Heart right ventricle (tissue), 16 donors: Measurements from ENCODE around the gene TMEM98. TPM values are rescaled to one million over a fixed set of nuclear protein-coding genes. Genes with fewer than 3 reads are reported as not detected.

ENCODE experiments used
- ATAC-seq, 8 donors: fragments of 200-7000 bp; cut with Tn5 transposase; one replicate each; pipeline ENCODE4 v1.9.1; 2020; ENCODE audit warnings: mild to moderate bottlenecking in 8 of 8, moderate library complexity in 8 of 8, moderate number of reproducible peaks in 1 of 8
- DNase-seq, 2 donors: peaks; one replicate each; pipeline ENCODE4 v3.0.0-alpha.2; 2020
- H3K27ac ChIP-seq, 10 donors: fragments of 200-600 bp; sonication (generic) in 2 of 10; one replicate each; pipeline versions ENCODE4 v1.5.0 to v1.8.0; 2020 to 2022; ENCODE audit warnings: mild to moderate bottlenecking in 3 of 10
- H3K27me3 ChIP-seq, 7 donors: fragments of 200-600 bp; one replicate each; pipeline ENCODE4 v1.8.0; 2021 to 2022; ENCODE audit warnings: mild to moderate bottlenecking in 2 of 7
- H3K36me3 ChIP-seq, 9 donors: fragments of 200-600 bp; sonication (generic) in 1 of 9; one replicate each; pipeline versions ENCODE4 v1.5.0 to v1.8.0; 2020 to 2022; ENCODE audit warnings: mild to moderate bottlenecking in 2 of 9
- H3K4me1 ChIP-seq, 9 donors: fragments of 200-600 bp; sonication (generic) in 1 of 9; one replicate each; pipeline versions ENCODE4 v1.5.0 to v1.8.0; 2020 to 2022; ENCODE audit warnings: mild to moderate bottlenecking in 4 of 9
- H3K4me3 ChIP-seq, 10 donors: fragments of 200-600 bp; sonication (generic) in 2 of 10; one replicate each; pipeline versions ENCODE4 v1.5.0 to v1.8.0; 2020 to 2022; ENCODE audit warnings: mild to moderate bottlenecking in 7 of 10, moderate library complexity in 2 of 10
- H3K9me3 ChIP-seq, 11 donors: fragments of 200-600 bp in 10 of 11; sonication (generic) in 2 of 11; one replicate each; pipeline versions ENCODE4 v1.5.0 to v1.8.0; 2013 to 2022; ENCODE audit warnings: mild to moderate bottlenecking in 2 of 11, control low read depth in 1 of 11, moderate library complexity in 1 of 11
- WGBS, 2 donors: extraction: QIAGEN DNeasy Blood & Tissue Kit; methylation state at CpG; one replicate each; pipeline ENCODE4 v1.1.7; 2013; ENCODE audit warnings: inconsistent platforms in 1 of 2; 5-methylcytosine and 5-hydroxymethylcytosine counted together
- intact Hi-C, 10 donors: fragments of 100-400 bp; cut with DNase I; formaldehyde crosslinking; loops; one replicate each; pipeline versions ENCODE4 v1.11.1 to v1.14.2; 2022
- polyA plus RNA-seq, 2 donors: library from polyadenylated mRNA; stranded (reverse); fragments of 200-250 nt; gene quantifications; one replicate each; pipeline ENCODE4 v1.2.3, GENCODE V29; 2013
- total RNA-seq, 10 donors: library from RNA; stranded (reverse); fragmentation: NEBNext Ultra II Directional in 3 of 10; extraction: Animal tissue kit (Norgen Biotek cat#: 25700) in 3 of 10; gene quantifications; one replicate each; pipeline versions ENCODE4 v1.2.1 to v1.2.4, GENCODE V29; 2021 to 2023
- TF ChIP-seq, protein P1 (sequence below), 9 donors: fragments of 200-600 bp; sonication (generic) in 2 of 9; IDR thresholded peaks; one replicate each; pipeline versions ENCODE4 v1.5.0 to v1.8.0; 2021 to 2022; ENCODE audit warnings: antibody characterized with exemption in 9 of 9, mild to moderate bottlenecking in 5 of 9, moderate library complexity in 1 of 9
- donor health status: Arrhythmogenic right ventricular cardiomyopathy.
- donor health status: ischemic (EF 13 %, LVEDD 7.1; RV severe dilation, severe dysfunction).
- donor health status: healthy with polysubstance abuse.
- donor health status: DM: no; HTN: yes; CAD: no.
- donor health status: DM: no; HTN: no; CAD: no.
- donor health status: ischemic (EF 25% LVEDD 6.9; RV normal size, moderate dysfunction).
- donor health status: ischemic (EF 25% LVEDD 5.7; RV mildly dilated, moderate dysfunction).
- donor health status: healthy.
- donor health status: DM: yes; HTN: yes; CAD: no.
- donor health status: Ischemic cardiomyopathy.
- donor health status: ischemic (EF 35%, LVEDD 5.7; RV mildly dilated, moderate dysfunction).
- donor health status: nonischemic (EF 11% LVEDD 7.7; RV severe dilation, severe dysfunction).
- donor health status: DM: yes; HTN: yes; CAD: no.
- donor health status: PGD.
- donor health status: ischemic (EF 29% LVEDD 5.4; RV normal size, mild dysfunction).
- donor health status: nonischemic (EF 23%, LVEDD 6.1; RV moderate dilation, normal function).

TMEM98 gene
- total and polyA plus RNA-seq, 12 donors, result 5.2 to 19.5 (median 9.9) TPM

DNA sequence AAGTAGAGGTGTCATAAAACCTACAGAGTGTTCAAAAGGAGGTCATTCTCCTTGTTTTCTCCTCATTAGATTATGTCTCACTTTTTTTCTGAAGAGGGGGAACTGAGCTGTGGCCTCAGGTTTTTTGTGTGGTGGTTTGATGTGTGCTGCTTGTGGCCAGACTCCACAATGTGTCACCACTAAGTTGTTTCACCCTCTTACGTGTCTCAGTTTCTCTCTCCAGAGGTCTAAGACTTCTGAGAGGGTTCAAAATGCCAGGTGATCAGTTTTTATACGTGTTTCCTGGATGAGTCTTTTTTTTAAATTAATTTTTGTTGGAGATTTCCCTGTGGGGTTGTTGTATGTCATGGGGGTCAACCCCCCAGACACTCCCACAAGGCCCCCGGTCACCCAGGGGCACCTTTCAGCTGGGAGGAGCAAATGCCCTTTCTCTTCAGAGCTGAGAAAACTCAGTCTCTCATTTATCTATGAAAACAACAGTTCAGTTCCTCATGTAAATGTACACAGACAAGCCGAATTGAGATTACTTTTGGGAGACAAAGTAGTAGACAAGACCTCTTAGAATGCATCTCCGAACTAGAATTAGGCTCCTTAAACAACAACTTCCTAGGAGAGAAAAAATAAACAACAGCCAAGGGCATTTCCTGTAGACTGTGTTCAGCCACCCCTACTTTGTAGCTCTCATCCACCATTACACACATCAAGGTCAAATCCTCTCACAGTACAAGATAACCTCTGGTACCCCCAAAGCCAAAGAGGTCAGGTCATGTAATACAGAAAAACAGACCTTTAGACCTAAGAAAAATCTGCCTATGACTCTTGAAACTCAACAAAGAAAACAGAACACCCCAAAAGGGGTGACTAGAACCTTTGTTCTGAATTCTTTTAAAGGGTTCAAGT lies 23.9 kb upstream of the TMEM98 start:
- H3K9me3 ChIP-seq, result no peaks in the 10 kb centered on the region
- no peak overlapping the region for H3K27ac ChIP-seq
- TF ChIP-seq, protein P1, sequence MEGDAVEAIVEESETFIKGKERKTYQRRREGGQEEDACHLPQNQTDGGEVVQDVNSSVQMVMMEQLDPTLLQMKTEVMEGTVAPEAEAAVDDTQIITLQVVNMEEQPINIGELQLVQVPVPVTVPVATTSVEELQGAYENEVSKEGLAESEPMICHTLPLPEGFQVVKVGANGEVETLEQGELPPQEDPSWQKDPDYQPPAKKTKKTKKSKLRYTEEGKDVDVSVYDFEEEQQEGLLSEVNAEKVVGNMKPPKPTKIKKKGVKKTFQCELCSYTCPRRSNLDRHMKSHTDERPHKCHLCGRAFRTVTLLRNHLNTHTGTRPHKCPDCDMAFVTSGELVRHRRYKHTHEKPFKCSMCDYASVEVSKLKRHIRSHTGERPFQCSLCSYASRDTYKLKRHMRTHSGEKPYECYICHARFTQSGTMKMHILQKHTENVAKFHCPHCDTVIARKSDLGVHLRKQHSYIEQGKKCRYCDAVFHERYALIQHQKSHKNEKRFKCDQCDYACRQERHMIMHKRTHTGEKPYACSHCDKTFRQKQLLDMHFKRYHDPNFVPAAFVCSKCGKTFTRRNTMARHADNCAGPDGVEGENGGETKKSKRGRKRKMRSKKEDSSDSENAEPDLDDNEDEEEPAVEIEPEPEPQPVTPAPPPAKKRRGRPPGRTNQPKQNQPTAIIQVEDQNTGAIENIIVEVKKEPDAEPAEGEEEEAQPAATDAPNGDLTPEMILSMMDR (IDR thresholded peaks at IDR 0.05), result no peak
- intact Hi-C loops, result loop anchor here in 1 of 10 donors (10.0 kb wide), 1 partner anchor 239 kb away; no protein-coding TSS in a partner anchor
- DNase-seq, result no peak
- ATAC-seq, result no peak
- peaks cover 0 to 6% (median 0%) of the 10 kb centered on the region in 7 donors for H3K27me3 ChIP-seq
- 63 to 70% methylated on average over 5 of the region's 5 CpGs for WGBS, 2 donors
- H3K4me1 ChIP-seq, result no peaks in the 10 kb centered on the region
- no peak overlapping the region for H3K4me3 ChIP-seq
- no peaks in the 10 kb centered on the region for H3K36me3 ChIP-seq

GRCh38 chr17:32904891-32905290 lies 23.1 kb upstream of the TMEM98 start:
- Histone ChIP-seq H3K36me3 (no peaks in the 10 kb centered on the region), H3K9me3 (no peaks in the 10 kb centered on the region), H3K27ac (no peak overlapping the region), H3K4me3 (no peak overlapping the region), H3K4me1 (no peaks in the 10 kb centered on the region), H3K27me3 (peaks cover 0 to 6% (median 0%) of the 10 kb centered on the region in 7 donors)
- DNase-seq, result no peak
- intact Hi-C loops, result loop anchor here in 1 of 10 donors (10.0 kb wide), 1 partner anchor 240 kb away; no protein-coding TSS in a partner anchor
- TF ChIP-seq, protein P1 (IDR thresholded peaks at IDR 0.05), result no peak
- no peak for ATAC-seq
- 68 to 79% methylated on average over 3 of the region's 3 CpGs for WGBS, 2 donors

GRCh38 chr17:32907583-32907982 lies 20.4 kb upstream of the TMEM98 start:
- ATAC-seq (no peak), DNase-seq (no peak)
- Histone ChIP-seq H3K36me3 (no peaks in the 10 kb centered on the region), H3K4me1 (peaks cover 0 to 5% (median 0%) of the 10 kb centered on the region in 9 donors), H3K9me3 (no peaks in the 10 kb centered on the region), H3K4me3 (no peak overlapping the region), H3K27ac (no peak overlapping the region), H3K27me3 (peaks cover 0 to 6% (median 0%) of the 10 kb centered on the region in 7 donors)
- TF ChIP-seq, protein P1 (IDR thresholded peaks at IDR 0.05), result no peak
- intact Hi-C loops, result loop anchor here in 2 of 10 donors (2.0 to 10.0 kb wide), 2 partner anchors 123 to 243 kb away; no protein-coding TSS in a partner anchor
- WGBS, 2 donors, result 77 to 81% methylated on average over 6 of the region's 6 CpGs

DNA sequence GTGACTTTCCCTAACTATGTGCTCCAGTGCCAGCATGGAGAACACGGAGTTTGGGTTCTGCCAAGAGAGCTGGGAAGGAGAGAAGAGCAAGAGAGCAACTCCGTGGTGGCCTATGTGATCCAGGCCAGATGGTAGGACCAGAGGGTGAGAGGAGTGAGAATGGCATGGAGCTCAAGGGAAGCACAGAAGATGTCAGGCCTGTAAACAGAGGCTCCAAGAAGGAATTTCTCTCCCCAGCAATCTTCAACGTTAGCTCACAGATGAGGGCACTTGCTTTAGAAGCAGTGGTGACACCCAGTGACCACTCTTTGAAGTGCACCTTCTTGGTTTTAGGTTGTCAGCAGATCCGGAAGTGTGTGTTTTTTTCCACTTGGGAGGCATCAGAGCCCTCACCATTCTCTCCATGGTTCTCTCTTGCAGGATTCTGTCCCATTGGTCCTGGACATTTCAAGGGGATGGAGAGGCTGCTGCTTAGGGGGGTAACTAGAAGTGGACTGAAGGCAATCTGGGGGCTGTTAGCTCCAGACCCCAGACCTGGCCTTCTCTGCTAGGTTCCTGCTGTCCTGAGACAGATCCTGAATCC lies 18.1 kb upstream of the TMEM98 start:
- Histone ChIP-seq H3K27me3 (peaks cover 0 to under 1% (median 0%) of the 10 kb centered on the region in 7 donors), H3K27ac (no peak overlapping the region), H3K4me1 (peaks cover 0 to 5% (median 0%) of the 10 kb centered on the region in 9 donors), H3K36me3 (no peaks in the 10 kb centered on the region), H3K9me3 (no peaks in the 10 kb centered on the region), H3K4me3 (no peak overlapping the region)
- TF ChIP-seq, protein P1 (IDR thresholded peaks at IDR 0.05), result peak; percentile 47 to 84 (median 76)
- intact Hi-C loops, result loop anchor here in 9 of 10 donors (1.0 to 10.0 kb wide), 5 partner anchors 125 to 245 kb away; no protein-coding TSS in a partner anchor
- ATAC-seq (peak; percentile 54 to 86 (median 79)), DNase-seq (peak in 1 of 2 donors; percentile 78)
- 25 to 30% methylated on average over 4 of the region's 4 CpGs for WGBS, 2 donors
